Activated T-cell treated with anti-CD3 and anti-CD28 coated beads for 48 hours (primary cell): Measurements from ENCODE around the gene CAMK1.
A peak's percentile ranks its signal among the peaks of the same experiment; 100 is the strongest.

Experiments used
- DNase-seq: peaks from one replicate; pipeline ENCODE4 v3.0.0-alpha.2; 2020; ENCODE audit warnings: low read depth

Gene CAMK1

DNA sequence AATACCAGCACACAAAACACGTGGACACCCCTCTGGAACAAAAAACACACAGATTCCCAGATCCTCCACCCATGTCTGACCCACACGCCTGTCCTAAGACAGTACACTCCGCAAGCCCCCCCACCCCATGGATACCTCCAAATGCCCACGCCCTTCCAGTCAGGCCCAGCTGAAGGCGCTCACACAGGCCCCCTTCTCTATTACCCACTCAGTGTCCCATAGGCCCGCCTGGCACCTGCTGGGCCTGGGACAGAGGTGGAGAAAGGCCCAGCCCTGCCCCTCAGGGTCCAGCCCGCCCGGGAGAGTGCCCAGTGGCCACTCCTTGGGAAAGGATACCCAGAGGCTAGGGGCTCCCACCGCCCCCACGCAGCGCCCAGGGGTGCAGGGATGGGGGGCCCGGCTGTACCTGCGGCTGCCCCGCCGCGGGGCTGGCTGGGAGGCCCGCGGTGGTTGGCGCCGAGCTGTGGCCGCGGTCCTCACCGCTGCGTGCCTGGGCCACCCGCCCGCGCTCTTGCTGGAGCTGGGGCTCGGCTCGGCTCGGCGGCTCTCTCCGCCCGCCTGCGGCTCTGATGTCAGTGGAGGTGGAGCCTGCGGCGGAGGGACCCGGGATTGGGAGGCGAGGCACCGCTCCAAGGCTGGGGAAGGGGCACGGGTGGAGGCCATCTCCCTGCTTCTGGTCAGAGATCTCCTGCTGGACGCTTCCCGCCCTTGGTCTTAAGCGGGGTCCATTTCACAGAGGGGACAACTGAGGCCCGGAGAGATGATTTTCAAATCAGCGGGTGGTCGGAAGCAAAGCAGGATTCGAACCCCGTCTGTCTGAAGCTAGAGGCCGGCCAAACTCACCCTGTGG is at the start of gene CAMK1:
Gene CAMK1 (minus strand): TSS at position 522 of the 850 bp plus-strand sequence. CDS start 2,198 bp downstream, outside the sequence.
- peak; percentile 71 for DNase-seq

DNA sequence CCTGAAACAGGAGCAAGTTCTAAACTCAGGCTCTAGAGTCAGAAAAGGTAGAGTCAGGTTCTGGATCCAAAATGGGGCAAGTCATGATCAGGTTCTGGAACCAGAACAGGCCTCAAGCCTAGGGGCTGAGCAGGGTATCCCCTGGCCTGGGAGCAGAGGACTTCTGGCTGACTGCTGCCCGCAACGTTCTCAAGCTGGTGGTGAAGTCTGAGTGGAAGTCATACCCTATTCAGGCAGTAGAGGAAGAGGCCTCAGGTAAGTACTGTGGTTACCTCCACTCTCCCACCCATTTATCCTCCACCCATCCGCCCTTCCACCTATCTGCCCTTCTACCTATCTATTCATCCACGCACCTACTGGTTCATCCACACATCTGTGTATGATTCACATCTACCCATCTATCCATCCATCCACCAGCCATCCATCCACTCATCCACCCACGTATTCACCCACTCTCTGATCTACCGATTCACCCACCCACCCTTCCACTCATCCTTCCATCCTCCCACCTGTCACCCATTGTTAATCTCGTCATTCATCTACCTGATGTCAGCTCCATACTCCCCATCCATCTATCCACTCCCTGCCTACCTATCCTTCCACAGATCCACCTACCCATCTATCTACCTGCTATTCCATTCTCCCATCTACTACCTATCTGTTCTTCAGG is 49.1 kb upstream of the CAMK1 start:
- no peak for DNase-seq

DNA sequence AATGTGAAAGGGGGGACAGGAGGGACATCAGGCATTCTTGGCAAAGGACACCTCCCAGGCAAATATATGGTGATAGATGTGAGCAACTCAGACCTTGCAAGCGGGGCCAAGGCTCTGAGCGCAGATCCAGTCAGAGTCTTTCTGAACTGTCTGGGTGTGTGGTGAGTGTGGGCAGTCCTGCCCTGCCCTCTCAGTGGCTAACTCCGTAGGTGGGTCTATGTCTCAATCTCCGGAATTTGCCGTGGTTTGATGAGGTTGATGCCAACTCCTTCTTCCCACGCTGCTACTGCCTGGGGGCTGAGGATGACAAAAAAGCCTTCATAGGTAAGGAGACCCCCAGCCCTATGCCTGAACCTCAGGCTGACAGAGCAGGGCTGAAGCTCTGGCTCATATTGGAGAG is 47.7 kb upstream of the CAMK1 start:
- DNase-seq, result no peak

DNA sequence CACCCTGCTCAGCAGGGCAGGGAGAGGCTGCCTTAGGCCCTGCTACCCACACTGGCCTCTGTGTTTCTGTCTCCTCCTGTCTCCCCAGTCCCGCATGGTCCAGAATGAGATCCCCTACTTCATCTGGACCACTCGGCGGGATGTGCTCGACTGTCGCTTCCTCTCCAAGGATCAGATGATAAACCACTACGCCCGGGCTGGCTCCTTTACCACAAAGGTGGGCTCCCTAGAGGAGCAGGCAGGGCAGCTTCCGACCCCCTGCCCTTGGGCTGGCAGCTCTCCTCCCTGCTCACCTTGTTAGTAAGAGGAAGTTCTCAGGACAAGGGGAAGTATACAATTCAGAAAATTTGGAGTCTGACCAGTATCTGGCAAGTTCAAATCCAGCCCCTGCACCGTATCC is 46.2 kb upstream of the CAMK1 start:
- no peak for DNase-seq

DNA sequence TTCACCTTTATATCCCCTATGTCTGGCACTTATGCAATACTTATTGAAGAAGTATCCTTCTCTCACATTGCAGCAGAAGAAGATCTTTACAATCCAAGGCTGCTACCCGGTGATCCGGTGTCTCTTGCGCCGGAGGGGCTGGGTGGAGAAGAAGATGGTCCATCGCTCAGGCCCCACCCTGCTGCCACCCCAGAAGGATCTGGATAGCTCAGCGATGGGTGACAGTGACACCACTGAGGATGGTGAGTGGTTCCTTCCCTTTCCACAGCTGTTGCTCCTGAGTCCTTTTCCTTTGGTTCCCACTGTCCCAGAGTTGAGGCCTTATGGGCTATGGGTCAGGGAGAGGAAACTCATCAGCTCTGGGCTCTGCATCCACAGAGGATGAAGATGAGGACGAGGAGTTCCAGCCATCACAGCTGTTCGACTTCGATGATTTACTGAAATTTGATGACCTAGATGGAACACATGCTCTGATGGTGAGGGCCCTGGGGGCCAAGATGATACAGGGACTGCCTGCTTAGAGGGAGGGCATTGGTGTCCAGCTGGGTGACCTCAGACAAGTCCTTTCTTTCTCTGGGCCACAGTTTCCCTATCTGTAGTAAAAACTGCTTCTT is 43.2 kb upstream of the CAMK1 start:
- no peak for DNase-seq

DNA sequence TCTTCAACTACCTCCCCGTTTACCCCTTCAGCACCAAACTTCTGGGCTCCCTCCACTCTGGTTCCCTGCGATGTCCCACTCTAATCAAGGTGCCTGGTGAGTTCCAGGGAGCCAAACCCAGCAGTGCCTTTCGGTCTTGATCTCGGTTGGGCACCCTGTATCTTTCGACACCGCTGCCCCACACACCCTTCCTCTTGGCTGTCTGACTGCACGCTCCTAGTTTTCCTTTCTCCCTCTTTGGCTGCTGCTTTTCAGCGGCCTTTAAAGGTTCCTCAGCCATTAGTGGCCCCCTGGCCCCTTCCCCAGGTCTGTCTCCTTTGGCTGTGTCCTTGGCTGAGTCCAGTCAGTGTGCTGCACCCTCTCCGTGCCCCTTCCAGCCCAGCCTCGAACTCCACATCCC is 41.1 kb upstream of the CAMK1 start:
- no peak for DNase-seq

DNA sequence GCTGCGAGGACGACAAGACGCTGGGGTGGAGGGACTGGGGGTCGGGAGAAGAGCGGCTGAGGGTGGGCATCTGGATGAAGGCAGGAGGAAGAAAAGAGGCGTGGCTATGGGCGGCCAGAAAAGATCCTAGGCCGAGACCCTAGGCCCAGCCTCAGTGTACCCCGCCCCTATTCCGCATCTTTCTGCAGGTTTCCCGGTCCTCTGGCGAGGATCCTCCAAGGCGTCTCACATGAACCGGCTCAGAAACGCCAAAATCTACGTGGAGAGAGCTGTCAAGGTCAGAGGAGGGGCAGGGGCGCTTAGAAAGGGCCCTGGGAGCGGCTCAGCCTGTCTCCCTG is 40.7 kb upstream of the CAMK1 start:
- DNase-seq, result no peak

DNA sequence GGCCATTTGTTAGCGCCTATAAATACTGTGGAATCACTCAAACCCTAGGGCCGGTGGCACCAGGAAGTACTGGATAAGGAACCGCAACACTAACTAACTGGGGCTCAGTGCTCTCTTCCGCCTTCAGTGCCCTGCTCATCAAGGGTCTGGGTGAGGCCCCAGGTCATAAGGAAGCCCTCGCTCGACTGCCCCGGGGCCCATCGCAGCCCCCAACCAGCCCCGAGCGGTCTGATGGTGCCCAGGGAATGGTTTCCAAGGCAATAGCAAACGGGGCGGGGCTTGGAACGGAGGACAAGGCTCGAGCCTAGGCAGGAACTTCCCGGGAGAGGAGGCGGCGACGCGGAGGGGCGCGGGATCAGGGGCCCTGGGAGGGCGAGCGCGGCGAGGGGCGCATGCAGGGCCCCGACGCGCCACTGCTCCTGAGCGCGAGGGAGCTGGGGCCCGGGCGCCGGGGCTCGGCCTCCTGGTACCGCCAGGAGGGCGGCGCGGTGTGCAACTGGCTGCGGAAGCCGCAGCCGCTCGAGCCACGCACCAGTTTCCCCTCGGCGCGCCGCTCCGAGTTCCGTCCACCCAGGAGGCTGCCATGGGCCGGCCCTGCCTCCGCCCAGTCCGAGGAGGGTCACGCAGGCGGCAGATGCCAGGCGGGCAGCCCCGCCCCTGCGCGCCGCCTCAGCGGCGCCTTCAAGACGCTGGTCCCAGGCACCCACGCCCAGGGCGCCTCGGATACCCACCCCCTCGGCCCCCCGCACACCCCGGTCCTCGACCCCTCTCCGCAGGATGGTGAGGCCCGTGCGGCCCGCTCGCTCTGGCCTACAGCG is 40.1 kb upstream of the CAMK1 start, which contains the start of gene TTLL3:
Gene TTLL3 (plus strand): TSS at position 648 of the 818 bp plus-strand sequence. CDS start 400 bp downstream, outside the sequence.
- DNase-seq, result peak; percentile 43

DNA sequence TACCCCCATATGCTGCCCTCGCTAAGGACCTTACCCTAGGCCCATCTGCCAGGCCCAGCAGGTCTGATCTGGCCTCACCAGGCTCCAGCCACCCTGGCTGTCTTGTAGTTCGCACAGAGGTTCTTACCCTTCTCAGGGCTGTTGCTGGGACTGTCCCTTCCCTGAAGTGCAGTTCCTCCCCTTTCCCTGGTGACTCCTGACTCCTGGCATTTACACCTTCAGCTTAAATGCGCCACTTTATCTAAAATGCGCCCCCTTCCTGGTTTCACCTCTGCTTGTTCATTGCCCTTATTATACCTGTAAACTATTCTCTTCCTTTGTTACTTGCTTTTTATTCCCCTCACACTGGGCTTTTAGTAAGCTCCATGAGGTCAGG is 39.5 kb upstream of the CAMK1 start:
- no peak for DNase-seq

DNA sequence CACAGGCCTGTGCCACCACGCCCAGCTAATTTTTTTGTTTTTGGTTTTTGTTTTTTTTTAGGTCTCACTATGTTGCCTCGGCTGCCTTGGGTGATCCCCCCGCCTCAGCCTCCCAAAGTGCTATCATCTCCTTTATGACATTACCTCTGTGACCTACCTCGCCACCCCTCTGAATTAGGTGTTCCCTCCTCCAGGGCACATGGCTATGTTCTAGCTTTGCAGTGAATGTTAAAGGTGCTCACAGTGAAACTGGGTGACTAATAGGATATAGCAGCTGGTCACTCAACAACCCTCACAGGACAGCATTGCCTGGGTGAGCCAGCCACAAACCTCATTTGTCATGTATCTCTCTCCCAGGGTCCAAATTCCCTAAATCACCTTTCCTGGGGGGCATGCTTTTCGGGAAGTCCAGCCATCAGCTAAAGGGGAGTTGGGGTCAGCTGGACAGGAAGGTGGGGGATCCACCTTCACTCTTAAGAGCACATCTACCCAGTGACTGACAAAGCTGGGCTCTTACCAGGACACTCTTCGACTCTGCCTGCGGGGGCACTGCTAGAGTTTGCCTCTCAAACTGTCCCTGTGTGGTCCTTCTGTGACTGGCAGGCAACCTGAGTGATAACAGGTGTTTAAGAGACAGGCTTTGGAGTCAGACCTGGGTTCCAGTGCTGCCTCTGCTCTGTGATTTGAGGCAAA is 38.7 kb upstream of the CAMK1 start:
- peak; percentile 43 for DNase-seq

DNA sequence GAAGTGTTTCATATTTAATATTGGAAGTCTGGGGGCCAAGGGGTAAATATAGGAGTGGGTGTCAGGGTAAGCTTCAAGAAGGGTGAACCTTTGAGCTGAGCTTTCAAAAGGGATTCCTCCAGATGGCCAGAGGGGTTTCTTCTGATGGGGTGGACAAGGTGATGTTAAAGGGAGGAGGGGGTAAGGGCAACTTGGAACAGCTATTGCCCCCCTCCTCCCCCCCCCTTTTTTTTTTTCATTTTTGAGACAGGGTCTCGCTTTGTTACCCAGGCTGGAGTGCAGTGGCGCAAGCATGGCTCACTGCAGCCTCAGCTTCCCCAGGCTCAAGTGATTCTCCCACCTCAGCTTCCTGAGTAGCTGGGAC is 38.2 kb upstream of the CAMK1 start:
- no peak for DNase-seq

DNA sequence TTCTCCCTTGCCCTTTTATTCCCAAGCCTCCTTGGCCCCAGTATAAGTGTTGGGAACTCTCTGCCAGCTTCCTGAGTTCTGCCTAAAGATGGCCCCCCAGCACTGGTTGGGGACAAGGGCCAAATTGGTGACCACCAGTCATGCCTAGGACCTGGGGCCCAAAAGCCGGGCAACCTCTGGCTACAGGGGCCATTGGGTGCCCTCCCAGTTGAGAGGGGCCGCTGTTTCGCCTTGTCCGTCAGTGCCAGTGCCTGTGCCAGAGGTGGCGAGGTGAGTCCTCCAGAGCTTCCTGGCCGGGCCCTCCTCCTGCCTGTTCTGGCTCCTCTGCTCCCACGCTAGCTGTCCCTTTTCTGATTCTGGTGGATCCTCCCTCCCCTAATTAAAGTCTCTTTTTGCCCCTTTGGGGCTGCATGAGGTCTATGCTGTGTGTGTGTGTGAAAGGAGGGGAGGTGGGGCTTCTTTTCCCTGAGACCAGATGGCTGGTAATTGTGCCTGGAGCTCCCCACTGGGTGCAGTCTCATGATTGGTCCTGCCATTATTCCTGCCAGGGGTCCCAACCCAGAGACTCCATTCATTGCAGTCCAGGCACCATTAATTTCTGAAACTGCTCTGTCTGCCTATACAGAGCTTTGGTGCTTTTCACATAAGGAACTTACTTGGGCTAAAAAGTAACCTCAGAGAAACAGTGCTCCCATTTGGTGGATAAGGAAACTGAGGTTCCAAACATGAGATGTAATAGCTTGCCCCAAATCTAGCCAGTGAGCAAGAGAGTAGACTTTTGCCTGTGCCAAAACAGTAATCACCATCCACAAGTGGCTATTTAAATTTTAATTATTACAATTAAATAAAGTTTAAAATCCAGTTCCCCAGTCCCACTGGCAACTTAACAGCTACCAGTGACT is 37.2 kb upstream of the CAMK1 start:
- no peak for DNase-seq

DNA sequence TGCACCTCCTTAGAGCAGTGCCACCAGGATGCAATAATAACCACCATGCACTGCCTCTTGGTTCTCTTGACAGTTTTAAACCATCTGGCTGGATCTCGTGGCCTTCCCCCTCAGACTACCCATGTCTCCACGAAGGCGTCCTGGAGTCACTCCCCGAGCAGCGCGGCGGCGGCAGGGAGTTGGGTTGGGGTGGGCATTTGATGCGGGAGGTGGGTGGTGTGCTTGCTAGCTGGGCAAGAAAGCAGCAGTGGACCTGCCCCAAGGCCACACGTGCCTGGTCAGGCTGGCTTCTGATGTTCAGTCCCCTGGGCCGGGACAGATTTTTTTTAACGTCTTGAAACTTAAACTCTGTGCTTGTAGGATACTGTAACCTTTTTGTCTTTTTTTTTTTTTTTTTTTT is 36.4 kb upstream of the CAMK1 start:
- DNase-seq, result no peak

DNA sequence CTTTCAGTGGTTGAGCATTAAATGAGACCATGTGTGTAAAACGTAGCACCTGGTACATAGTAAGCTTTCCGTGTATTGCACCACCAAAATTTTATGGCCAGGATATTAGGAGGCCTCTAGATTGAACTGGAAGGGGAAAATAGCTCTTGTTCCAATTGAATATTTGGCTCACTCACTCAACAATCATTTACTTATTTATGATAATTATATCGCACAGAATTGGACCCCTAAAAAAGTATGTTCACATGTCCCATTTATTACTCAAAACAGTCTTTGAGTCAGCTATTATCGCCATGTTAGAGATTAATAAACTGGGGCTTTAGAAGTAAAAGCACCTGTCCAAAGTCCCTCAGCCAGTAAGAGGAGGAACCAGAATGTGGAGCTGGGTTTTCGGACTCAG is 35.2 kb upstream of the CAMK1 start:
- DNase-seq, result no peak

DNA sequence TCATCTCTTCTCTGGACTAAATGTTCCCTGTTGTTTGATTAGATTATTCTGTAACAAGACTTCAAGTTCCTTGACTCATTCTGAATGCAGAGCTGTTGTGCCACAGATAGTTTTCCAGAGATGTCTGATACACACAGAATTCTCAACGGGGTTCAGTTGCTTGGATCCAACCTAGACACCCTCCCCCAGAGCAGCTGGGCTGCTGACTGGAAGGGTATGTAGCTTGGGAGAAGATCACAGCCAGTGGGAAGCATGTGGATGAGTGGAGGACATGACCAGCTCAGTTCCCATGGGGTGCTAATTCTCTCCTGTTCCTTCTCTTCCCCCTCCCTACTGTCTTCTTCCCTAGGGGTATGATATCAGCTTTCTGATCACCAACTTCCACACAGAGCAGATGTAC is 33.7 kb upstream of the CAMK1 start:
- DNase-seq, result no peak

DNA sequence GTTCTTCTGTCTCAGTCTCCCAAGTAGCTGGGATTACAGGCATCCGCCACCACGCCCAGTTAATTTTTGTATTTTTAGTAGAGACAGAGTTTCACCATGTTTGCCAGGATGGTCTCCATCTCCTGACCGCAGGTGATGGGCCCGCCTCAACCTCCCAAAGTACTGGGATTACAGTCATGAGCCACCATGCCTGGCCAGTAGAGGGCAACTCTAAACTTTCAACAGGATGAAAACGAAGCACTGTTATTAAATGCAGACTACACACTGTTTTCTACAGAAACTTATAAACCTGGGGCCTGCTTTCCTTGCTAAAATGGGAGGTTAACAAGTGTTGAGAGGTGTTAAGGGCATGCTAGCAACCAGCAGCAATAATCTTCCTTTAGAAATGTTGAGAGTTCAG is 30.8 kb upstream of the CAMK1 start:
- no peak for DNase-seq

DNA sequence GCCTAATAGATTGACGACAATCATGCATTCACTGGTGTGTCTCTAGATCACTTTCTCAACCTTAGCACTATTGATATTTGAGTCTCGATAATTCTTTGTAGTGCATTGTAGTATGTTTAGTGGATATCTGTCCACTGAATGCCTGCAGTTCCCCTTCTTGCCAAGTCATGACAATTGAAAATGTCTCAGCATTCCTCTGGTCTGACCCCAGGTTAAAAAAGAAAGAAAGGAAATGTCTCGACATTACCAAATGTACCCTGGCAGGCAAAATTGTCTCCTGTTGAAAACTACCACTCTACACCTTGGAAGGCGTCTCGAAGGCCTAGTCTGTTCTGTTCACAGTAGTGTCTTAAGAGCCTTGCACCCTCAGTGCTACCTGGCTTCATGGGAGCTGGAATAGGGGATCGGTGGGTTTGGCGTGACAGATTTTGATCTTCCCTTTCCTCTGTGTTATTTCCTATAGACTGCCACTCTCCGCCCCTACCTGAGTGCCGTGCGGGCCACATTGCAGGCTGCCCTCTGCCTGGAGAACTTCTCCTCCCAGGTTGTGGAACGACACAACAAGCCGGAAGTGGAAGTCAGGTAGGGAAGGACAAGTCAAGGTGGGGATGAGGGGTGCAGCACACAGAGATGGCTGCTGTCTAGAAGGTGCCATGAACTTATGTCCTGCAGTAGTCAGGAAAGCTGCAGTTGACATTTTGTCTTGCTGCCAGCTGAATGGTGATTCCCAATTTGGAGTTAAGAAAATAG is 27.6 kb upstream of the CAMK1 start:
- no peak for DNase-seq

DNA sequence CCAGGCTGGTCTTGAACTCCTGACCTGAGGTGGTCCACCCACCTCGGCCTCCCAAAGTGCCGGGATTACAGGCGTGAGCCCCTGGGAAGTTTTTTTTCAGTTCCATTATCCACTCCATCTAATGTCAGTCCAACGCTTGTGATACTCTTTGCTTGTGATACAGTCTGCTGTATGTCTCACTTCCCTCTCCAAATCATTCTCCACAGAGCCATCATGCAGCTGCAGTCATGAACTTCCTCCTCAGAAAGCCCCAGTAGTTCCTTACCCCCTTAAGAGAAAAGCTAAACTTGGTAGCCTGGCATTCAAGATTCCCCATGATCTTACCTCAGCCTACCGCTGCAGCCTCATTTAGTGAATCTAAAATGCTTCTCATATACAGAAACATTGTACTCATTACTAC is 25.5 kb upstream of the CAMK1 start:
- no peak for DNase-seq

DNA sequence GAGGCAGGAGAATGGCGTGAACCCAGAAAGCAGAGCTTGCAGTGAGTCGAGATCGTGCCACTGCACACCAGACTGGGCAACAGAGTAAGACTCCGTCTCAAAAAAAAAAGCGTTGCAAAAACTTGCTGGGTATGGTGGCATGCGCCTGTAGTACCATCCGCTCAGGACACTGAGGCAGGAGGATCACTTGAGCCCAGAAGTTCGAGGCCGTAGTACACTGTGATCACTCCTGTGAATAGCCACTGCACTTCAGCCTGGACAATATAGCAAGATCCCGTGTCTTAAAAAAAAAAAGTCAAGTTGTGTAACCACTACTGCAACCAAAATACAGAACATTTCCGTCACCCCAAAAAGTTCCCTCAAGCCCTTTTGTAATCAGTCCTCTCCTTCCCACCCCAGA is 24.7 kb upstream of the CAMK1 start:
- DNase-seq, result no peak

DNA sequence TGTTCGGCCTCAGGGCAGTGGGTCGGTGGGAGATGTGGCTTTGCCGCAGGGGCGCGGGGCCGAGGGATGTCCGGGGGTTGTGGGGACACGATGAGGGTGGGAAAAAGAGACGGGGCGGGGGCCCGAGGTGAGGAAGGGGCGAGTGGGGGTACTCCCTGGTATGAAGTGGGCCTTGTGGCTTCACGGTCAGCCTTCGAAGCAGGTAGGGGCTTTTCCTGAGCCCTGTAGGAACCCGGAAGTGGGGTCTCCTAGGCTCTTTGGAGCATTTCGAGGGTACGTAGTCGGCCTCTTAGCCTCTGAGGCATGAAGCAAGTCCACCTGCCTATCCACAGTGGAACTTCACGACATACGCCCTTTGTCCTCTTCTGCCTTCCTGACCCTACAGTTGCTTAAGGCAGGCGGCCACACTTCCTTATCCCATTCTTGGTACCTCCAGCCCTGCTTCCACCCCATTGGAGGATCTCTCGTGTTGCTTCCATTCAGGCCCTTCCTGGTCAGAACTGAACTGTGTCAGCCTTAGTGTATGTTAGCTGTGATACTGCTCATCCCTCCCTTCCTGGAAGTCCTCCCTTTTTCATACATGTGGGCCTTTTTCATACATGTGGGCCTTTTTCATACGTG is 23.5 kb upstream of the CAMK1 start:
- no peak for DNase-seq
